ENCODE results near the gene BCAP29.

DNA sequence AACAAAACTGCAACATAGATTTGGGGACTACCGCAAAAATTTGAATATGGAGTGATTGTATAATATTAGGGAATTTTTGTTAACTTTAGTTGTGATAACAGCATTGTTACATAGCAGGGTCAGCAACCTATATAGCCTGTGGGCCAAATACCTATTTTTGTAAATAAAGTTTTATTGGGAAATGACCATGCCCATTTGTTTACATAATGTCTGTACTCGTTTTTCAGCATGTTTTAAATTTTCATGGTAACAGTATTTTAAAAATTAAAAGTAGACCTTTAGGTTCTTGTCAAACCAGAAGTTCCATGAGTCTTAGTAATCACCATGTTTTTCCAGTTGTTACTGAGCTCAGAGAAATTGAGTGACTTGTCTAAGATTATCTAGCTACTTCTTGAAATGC, 4.7 kb downstream of the BCAP29 start:
- TF ChIP-seq, protein P1, sequence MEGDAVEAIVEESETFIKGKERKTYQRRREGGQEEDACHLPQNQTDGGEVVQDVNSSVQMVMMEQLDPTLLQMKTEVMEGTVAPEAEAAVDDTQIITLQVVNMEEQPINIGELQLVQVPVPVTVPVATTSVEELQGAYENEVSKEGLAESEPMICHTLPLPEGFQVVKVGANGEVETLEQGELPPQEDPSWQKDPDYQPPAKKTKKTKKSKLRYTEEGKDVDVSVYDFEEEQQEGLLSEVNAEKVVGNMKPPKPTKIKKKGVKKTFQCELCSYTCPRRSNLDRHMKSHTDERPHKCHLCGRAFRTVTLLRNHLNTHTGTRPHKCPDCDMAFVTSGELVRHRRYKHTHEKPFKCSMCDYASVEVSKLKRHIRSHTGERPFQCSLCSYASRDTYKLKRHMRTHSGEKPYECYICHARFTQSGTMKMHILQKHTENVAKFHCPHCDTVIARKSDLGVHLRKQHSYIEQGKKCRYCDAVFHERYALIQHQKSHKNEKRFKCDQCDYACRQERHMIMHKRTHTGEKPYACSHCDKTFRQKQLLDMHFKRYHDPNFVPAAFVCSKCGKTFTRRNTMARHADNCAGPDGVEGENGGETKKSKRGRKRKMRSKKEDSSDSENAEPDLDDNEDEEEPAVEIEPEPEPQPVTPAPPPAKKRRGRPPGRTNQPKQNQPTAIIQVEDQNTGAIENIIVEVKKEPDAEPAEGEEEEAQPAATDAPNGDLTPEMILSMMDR (IDR thresholded peaks at IDR 0.05 in 8 of 11, conservative IDR thresholded peaks at IDR 0.05 in 3 of 11): no peak
- TF ChIP-seq POLR2A (IDR thresholded peaks at IDR 0.05): no peak

Data from spleen (tissue), 7 donors.